Measurements from ENCODE around the gene DISC1. TPM values are rescaled to one million over a fixed set of nuclear protein-coding genes. Genes with fewer than 3 reads are reported as not detected.
A peak's percentile ranks its signal among the peaks of the same experiment; 100 is the strongest.

DISC1 gene
- total RNA-seq, 4 donors from 2014 or later = 7.1 to 33.4 (median 14.9) TPM

DNA sequence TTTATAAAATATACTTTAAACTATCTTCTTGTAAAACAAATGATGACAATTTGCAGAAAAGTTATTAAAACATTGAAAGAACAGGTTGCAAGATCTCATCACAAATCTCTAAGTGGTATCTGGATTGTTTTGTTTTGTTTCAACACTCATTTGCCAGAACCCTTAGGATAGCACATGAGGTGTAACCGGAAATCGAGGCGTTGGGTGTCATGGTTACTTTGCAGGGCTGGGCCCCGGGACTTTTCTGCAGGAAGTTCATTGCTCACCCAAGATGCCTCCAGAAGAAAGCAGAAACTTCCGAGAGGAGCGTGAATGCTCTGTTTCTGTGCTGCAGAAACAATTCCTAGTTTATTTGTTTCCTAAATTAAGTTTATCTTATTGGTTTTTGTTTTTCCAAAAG, 2.5 kb downstream of the DISC1 start:
- no peaks in the 10 kb centered on the region for H3K36me3 ChIP-seq
- H3K27ac ChIP-seq = peak overlapping the region; percentile 9 to 87
- no peak for TF ChIP-seq POLR2A (IDR thresholded peaks at IDR 0.05)
- TF ChIP-seq, protein P1, sequence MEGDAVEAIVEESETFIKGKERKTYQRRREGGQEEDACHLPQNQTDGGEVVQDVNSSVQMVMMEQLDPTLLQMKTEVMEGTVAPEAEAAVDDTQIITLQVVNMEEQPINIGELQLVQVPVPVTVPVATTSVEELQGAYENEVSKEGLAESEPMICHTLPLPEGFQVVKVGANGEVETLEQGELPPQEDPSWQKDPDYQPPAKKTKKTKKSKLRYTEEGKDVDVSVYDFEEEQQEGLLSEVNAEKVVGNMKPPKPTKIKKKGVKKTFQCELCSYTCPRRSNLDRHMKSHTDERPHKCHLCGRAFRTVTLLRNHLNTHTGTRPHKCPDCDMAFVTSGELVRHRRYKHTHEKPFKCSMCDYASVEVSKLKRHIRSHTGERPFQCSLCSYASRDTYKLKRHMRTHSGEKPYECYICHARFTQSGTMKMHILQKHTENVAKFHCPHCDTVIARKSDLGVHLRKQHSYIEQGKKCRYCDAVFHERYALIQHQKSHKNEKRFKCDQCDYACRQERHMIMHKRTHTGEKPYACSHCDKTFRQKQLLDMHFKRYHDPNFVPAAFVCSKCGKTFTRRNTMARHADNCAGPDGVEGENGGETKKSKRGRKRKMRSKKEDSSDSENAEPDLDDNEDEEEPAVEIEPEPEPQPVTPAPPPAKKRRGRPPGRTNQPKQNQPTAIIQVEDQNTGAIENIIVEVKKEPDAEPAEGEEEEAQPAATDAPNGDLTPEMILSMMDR (IDR thresholded peaks at IDR 0.05) = no peak
- no peak overlapping the region for H3K4me3 ChIP-seq
- intact Hi-C loops (cut with DNase I; ENCODE audit: low total_unique reads) = no loop called here
- H3K27me3 ChIP-seq = no peaks in the 10 kb centered on the region
- H3K4me1 ChIP-seq = peaks cover 0 to 9% of the 10 kb centered on the region in 2 donors
- H3K9me3 ChIP-seq = no peaks in the 10 kb centered on the region
- peak in 1 of 2 donors; percentile 27 for DNase-seq

DNA sequence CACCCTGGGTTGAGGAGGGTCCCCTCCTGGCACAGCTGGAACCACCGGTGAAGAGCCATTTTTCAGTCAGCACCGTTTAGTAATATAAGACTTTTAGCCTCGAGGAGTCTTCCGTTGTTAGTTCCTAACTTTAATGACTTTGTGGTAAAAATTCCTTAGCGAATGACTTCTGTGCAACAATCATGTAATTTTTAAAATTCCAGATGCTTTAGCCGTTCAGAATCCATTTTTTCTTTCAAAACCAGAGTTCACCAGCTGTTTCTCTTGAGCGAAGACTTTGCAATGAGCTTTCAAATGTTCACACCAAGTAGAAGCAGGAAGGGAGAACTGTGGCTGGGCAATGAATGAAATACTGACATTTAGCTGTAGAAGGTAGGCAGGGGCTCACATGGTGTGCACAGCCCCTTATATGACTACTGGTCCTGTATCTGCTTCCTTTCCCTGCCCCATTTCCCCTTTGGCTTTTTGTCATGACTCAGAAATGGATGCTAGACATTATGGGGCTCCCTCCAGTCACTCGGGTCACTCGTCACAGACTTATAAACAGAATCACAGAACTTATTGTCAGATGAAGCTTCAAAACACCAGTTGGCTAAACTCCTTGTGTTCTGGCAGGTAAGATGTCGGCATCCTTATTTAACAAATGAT, 4.1 kb downstream of the DISC1 start:
- no peak for TF ChIP-seq POLR2A (IDR thresholded peaks at IDR 0.05)
- TF ChIP-seq, protein P1 (IDR thresholded peaks at IDR 0.05) = no peak
- Histone ChIP-seq H3K27me3 (no peaks in the 10 kb centered on the region), H3K9me3 (no peaks in the 10 kb centered on the region), H3K27ac (no peak overlapping the region), H3K4me1 (peaks cover 0 to 9% of the 10 kb centered on the region in 2 donors), H3K36me3 (no peaks in the 10 kb centered on the region), H3K4me3 (no peak overlapping the region)
- DNase-seq = no peak
- intact Hi-C loops (cut with DNase I; ENCODE audit: low total_unique reads) = no loop called here

DNA sequence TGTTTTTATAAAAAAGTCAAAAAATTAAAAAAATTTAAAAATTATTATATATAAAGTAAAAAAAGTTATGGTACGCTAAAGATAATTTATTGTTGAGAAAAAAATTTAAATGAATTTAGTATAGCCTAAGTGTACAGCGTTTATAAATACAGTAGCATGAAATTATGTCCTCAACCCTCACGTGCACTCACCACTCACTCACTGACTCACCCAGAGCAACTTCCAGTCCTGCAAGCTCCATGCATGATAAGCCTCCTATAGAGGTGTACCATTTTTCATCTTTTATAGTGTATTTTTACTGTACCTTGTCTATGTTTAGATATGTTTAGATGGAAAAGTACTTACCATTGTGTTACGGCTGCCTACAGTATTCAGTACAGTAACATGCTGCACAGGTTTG, 5.1 kb downstream of the DISC1 start:
- intact Hi-C loops (cut with DNase I; ENCODE audit: low total_unique reads) = no loop called here
- no peak overlapping the region for H3K27ac ChIP-seq
- TF ChIP-seq, protein P1 (IDR thresholded peaks at IDR 0.05) = no peak
- TF ChIP-seq POLR2A (IDR thresholded peaks at IDR 0.05) = no peak

DNA sequence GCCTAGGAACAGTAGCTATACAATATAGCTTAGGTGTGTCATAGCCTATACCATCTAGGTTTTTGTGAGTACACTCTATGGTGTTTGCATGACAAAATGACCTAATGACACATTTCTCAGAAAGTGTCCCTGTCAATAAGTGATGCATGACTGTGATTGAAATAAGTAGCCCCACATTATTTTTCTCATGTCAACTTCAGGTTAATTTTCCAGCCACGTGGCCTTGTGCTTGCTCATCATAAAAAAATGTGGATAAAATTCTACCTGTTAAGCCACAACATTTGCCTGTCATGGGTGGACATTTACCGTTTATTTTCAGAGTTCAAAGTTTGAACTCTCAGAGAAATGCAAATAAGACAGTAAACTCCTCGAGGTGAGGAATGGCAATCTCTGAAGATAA, 5.5 kb downstream of the DISC1 start:
- H3K4me1 ChIP-seq = peaks cover 0 to 5% of the 10 kb centered on the region in 2 donors
- H3K36me3 ChIP-seq = no peaks in the 10 kb centered on the region
- no peaks in the 10 kb centered on the region for H3K27me3 ChIP-seq
- DNase-seq = no peak
- H3K4me3 ChIP-seq = no peak overlapping the region
- H3K27ac ChIP-seq = no peak overlapping the region
- TF ChIP-seq, protein P1 (IDR thresholded peaks at IDR 0.05) = no peak
- TF ChIP-seq POLR2A (IDR thresholded peaks at IDR 0.05) = no peak
- no peaks in the 10 kb centered on the region for H3K9me3 ChIP-seq
- intact Hi-C loops (cut with DNase I; ENCODE audit: low total_unique reads) = no loop called here

More for the DNA sequence above, 5.1 kb downstream of the DISC1 start:
- Histone ChIP-seq H3K4me1 (peaks cover 0 to 5% of the 10 kb centered on the region in 2 donors), H3K27me3 (no peaks in the 10 kb centered on the region), H3K36me3 (no peaks in the 10 kb centered on the region), H3K4me3 (no peak overlapping the region), H3K9me3 (no peaks in the 10 kb centered on the region)
- DNase-seq = no peak

DNA sequence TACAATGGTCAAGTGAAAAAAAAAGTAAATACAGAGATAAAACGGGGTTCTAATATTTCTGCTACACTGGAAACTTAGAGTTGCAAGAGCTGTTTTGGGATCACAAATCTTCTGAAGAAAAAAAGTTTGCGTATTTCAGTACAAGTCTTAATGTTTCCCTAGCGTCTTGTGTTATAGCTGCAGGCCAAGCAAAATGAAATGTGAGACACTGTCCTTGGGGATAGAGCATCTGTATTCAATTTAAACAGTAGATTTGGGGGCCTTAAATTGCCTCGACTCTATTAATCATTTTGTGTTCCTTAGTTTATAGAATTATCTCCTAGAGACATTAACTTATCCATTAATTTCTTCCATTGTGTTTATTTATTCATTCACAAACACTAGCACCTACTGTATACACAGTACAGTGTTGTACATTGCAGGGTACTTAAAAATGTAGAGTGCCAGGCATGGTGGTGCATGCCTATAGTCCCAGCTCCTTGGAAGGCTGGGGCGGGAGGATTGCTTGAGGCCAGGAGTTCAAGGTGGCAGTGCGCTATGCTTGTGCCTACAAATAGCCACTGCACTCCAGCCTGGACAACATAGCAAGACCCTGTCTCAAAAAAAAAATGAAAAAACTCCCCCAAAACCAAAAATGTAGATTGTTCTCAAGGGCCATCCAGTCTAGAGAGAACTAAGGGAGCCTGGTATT, 7.9 kb downstream of the DISC1 start:
- DNase-seq = no peak
- TF ChIP-seq, protein P1 (IDR thresholded peaks at IDR 0.05) = no peak
- TF ChIP-seq POLR2A (IDR thresholded peaks at IDR 0.05) = no peak

More for the DNA sequence above, 7.9 kb downstream of the DISC1 start:
- Histone ChIP-seq H3K9me3 (no peaks in the 10 kb centered on the region), H3K4me1 (no peaks in the 10 kb centered on the region), H3K4me3 (no peak overlapping the region), H3K36me3 (no peaks in the 10 kb centered on the region), H3K27me3 (no peaks in the 10 kb centered on the region), H3K27ac (no peak overlapping the region)
- intact Hi-C loops (cut with DNase I; ENCODE audit: low total_unique reads) = no loop called here

All from uterus (tissue), 4 donors.